ENCODE measurements around the gene SPATA7.

Gene SPATA7

DNA sequence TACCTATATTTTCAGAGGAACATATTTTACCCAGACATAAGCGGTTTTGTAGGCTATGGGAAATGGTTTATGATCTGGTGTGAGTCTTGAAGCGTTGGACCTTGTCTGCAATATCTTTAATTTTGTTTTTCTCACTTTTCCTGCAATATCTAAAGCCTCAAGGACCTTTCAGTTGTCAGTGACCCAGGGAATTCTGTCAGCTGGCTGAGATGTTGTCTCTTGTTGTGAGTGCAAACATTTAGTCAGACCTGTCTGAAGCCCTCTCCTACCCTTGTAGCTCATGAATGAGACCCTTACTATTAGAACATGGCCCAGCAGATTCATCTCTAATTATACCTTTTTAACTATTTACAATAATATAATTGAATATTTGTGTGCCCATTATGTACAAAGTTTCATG is 53.6 kb downstream of the SPATA7 start:
- Histone ChIP-seq H3K9me3 (no peaks in the 10 kb centered on the region), H3K36me3 (no peaks in the 10 kb centered on the region), H3K4me1 (no peaks in the 10 kb centered on the region), H3K4me3 (ENCODE audit: low read depth, low read length) (no peak overlapping the region), H3K27me3 (no peaks in the 10 kb centered on the region)
- TF ChIP-seq, protein P1, sequence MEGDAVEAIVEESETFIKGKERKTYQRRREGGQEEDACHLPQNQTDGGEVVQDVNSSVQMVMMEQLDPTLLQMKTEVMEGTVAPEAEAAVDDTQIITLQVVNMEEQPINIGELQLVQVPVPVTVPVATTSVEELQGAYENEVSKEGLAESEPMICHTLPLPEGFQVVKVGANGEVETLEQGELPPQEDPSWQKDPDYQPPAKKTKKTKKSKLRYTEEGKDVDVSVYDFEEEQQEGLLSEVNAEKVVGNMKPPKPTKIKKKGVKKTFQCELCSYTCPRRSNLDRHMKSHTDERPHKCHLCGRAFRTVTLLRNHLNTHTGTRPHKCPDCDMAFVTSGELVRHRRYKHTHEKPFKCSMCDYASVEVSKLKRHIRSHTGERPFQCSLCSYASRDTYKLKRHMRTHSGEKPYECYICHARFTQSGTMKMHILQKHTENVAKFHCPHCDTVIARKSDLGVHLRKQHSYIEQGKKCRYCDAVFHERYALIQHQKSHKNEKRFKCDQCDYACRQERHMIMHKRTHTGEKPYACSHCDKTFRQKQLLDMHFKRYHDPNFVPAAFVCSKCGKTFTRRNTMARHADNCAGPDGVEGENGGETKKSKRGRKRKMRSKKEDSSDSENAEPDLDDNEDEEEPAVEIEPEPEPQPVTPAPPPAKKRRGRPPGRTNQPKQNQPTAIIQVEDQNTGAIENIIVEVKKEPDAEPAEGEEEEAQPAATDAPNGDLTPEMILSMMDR (IDR thresholded peaks at IDR 0.05; ENCODE audit: low read depth, low read length) = no peak
- DNase-seq = no peak

DNA sequence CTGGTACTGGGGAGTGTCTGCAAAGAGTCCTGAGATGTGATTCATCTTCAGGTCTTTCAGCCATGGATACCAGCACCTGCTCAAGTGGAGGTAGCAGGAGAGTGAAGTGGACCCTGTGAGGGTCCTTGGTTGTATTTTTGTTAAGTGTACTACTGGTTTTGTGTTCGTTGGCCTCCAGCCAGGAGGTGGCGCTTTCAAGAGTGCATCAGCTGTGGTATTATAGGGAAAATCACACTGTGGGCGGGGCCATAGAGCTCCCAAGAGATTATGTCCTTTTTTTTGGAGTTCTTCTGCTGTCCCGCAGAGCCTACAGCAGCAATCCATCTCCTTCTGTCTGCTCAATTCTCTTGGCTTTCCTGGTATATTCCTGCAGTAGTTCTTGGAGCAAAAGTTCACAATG is 66.8 kb downstream of the SPATA7 start:
- no peaks in the 10 kb centered on the region for H3K9me3 ChIP-seq
- no peaks in the 10 kb centered on the region for H3K4me1 ChIP-seq
- no peaks in the 10 kb centered on the region for H3K36me3 ChIP-seq
- TF ChIP-seq, protein P1 (IDR thresholded peaks at IDR 0.05; ENCODE audit: low read depth, low read length) = peak; percentile 4; the same call in 1 of the 2 replicates
- H3K4me3 ChIP-seq (ENCODE audit: low read depth, low read length) = no peak overlapping the region
- peak; percentile 35 for DNase-seq
- no peaks in the 10 kb centered on the region for H3K27me3 ChIP-seq

DNA sequence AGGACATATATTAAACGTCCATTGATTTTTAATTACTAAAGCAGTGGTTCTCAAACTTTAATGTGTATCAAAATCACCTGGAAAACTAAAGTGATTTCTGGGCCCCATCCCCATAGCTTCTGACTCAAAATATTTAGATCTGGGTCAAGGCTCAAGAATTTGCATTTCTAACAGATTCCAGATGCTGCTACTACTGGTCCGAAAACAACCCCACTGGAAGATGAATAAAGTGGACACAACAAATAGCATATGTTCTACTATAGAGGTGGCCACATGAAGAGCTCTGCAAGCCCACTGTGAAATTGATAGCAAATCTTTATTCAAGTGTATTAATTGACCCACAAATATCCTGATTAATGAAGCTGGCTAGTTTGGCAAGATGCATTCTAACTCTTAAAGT is 69.4 kb downstream of the SPATA7 start:
- no peak for DNase-seq
- H3K27me3 ChIP-seq = no peaks in the 10 kb centered on the region
- H3K4me1 ChIP-seq = no peaks in the 10 kb centered on the region
- H3K36me3 ChIP-seq = no peaks in the 10 kb centered on the region
- TF ChIP-seq, protein P1 (IDR thresholded peaks at IDR 0.05; ENCODE audit: low read depth, low read length) = no peak
- no peak overlapping the region for H3K4me3 ChIP-seq (ENCODE audit: low read depth, low read length)
- no peaks in the 10 kb centered on the region for H3K9me3 ChIP-seq

DNA sequence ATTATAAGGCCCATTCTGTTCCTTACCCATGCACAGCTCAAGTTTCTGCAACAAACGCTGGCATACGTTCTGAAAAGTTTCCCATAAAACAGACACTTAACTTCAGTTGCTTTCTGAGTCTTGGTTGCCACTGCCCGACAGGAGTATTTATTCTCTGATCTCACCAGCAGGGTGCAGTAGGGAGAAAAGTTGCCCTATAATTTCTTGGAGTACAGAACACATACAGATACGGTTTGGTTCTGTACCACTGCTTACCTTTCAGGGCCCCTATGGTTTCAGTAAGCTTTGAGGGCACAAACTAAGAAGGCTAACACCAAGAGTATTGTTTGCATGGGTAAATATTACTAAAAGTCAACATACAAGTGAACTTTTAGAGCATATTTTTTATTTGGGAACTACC is 77.9 kb downstream of the SPATA7 start:
- TF ChIP-seq, protein P1 (IDR thresholded peaks at IDR 0.05; ENCODE audit: low read depth, low read length) = peak; percentile 57
- Histone ChIP-seq H3K36me3 (no peaks in the 10 kb centered on the region), H3K4me3 (ENCODE audit: low read depth, low read length) (no peak overlapping the region), H3K9me3 (no peaks in the 10 kb centered on the region; the same call in 1 of the 2 replicates), H3K4me1 (no peaks in the 10 kb centered on the region), H3K27me3 (no peaks in the 10 kb centered on the region)
- no peak for DNase-seq

DNA sequence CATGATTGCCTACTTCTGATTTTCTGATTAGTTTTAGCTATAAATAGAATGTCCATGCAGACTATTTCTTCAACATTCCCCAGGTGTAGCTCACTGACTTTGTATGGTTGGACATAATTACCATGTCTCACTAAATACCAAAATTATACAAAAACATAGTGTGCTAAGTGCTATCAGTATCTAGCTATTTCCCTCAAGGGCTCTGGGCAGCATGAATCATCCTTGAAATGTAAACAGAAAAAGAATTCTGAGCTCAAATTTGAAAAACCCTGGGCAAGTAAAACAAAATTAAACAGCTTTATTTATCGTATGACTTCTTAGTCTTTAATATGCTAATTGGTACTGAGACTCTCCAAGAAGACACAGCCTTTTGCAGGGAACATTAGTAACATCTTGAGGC is 82.9 kb downstream of the SPATA7 start:
- Histone ChIP-seq H3K4me1 (no peaks in the 10 kb centered on the region; the same call in 1 of the 2 replicates), H3K36me3 (no peaks in the 10 kb centered on the region), H3K4me3 (ENCODE audit: low read depth, low read length) (no peak overlapping the region), H3K27me3 (no peaks in the 10 kb centered on the region), H3K9me3 (no peaks in the 10 kb centered on the region)
- TF ChIP-seq, protein P1 (IDR thresholded peaks at IDR 0.05; ENCODE audit: low read depth, low read length) = no peak
- no peak for DNase-seq

DNA sequence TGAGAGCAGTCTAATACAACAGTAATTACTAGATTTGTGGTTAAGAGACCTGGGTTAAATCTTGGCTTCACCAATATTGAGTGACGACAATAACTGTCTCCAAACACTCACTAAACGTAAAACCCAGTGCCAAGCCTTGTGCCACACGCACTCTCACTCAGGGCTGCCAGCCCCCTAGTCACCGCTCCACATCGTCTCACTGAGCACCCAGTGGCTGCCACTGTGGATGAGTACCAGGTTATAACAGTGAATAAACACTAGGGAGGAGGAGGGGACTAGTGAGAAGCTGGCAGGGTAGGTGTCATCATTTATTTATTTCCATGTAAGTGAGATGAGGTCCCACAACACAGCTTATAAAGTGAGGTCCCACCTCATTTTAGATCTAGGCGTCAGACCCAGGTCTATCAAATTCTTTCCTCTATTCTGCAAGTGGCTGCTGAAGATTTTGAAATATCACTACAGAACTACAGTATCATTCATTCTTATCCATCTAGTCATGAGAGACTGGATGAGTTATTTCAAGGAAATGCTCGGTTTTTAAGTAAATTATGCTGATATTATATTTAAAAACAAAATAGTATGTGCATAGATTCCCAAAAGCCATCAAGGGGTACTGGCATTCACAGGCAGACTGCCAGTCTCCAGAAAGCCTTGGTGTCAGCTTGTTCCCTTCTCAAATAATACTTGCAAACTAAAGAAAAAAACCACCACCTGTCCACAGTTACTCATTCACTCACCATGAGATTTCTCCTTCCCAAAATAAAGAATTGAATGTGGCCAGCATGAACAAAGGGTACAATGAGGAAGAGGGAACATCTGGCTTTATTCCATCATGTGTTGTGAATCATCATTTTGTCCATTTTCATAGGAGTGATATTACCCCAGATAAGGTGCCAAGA is 85.3 kb downstream of the SPATA7 start:
- no peaks in the 10 kb centered on the region; the same call in 1 of the 2 replicates for H3K4me1 ChIP-seq
- no peak overlapping the region for H3K4me3 ChIP-seq (ENCODE audit: low read depth, low read length)
- H3K36me3 ChIP-seq = no peaks in the 10 kb centered on the region
- DNase-seq = no peak
- TF ChIP-seq, protein P1 (IDR thresholded peaks at IDR 0.05; ENCODE audit: low read depth, low read length) = no peak
- H3K27me3 ChIP-seq = no peaks in the 10 kb centered on the region
- no peaks in the 10 kb centered on the region for H3K9me3 ChIP-seq
